T follicular helper cell (primary cell): ENCODE measurements around the gene SNRNP25.
"Not testable (repeated sequence)": the region's sequence is repeated elsewhere in the genome, so short reads cannot be mapped to it uniquely, and the experiment has no call there.

Experiments
- DNase-seq: peaks from one replicate; pipeline ENCODE4 v3.0.0-alpha.2; 2020; ENCODE audit warnings: low read depth

SNRNP25 gene

DNA sequence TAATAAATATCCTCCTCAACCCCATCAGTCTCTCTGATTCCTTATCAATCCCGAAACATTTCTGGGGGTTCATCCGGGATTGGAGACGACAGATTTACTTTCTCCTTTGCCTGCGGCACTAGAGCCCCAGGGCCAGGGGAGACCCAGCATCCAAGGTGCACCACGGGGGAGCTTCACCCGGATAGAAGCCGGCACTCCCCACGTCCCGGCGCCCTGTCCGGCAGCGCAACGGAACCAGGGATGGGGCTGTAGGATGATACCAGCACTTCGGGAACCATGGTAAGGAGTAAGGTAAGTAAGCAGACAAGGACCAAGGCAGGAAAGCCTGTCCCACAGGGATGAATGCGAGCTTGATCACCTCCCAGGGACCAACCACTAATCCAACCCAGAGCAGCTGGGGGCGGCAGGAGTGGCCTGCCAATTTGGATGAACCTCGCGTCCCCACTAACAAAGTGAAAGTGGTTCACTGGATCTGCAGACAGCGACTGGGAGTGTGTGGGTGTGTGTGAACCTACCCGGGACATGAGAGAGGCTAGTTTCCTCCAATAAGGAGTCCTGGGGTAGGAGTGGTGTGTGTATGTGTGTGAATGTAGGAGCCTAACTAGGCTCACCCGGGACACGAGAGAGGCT lies 12.1 kb upstream of the SNRNP25 start:
- DNase-seq: no peak

DNA sequence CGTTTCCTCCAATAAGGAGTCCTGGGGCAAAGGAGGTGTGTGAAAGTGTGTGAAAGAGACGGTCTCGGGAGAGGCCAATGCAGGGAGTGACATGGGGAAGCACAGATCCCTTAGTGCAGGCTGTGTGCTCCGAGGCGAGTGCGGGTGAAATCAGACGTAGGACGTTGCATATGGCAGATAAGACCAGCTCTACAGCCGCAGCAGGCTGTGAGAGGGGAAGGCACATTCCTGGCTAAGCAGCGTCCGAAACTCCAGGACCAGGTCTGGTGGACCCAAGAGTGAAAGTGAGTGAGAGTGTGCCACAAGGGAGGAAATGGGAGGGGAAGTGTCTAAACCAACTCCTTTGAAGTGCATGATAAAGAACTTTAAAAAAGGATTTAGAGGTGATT lies 11.6 kb upstream of the SNRNP25 start:
- no peak for DNase-seq

DNA sequence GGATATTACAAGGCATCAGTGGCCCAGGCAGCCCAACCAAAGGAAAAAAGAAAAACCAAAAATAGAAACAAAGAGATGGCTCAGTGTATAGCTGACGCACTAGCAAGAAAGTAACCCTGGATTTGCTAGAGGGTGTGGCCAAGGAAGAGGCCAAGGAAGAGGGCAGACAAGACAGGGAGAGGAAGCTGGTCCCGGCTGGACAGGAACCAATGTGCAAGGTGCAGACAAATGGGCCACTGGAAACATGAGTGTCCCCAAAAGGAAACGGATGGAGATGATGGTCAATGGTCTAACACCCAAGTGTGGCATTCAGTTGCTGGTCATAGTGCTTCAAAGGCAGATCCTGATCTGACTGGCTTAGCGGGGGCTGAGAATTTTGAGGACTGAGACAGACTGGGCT lies 10.9 kb upstream of the SNRNP25 start:
- DNase-seq: no peak

DNA sequence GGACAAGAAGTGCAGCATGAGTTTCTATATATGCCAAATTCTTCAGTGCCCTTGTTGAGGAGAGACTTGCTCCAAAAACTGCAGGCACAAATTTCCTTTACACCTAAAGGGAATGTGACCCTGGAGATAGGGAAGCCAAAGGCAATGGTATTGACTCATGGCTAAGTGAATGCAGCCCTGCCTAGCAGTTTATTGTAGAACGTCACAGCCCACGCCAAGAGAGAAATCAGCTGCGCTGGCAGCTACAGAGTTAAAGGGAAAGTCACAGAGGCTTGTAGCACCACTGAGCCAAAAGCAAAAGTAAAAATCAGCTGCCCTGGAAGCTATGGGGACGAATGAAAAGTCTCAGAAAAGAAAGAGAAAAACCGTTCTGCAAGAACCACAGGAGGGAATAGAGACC lies 10.3 kb upstream of the SNRNP25 start:
- no peak for DNase-seq

DNA sequence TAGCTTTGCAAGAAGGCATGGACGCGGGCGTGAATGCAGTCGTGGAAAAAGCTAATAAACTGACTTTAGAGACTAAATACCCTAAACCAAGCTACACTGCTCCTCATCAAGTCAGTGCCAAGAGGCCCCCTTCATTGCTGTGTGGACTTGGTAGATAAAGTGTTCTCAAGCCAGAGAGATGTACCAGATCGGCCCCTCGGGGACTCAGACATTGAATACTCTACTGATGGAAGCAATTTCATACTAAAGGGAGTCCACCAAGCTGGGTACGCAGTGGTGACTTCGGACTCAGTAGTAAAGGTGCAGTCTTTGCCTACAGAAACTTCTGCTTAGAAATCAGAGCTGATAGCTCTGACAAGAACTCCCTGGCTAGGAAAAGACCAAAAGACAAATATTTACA lies 9.0 kb upstream of the SNRNP25 start:
- DNase-seq: no peak

DNA sequence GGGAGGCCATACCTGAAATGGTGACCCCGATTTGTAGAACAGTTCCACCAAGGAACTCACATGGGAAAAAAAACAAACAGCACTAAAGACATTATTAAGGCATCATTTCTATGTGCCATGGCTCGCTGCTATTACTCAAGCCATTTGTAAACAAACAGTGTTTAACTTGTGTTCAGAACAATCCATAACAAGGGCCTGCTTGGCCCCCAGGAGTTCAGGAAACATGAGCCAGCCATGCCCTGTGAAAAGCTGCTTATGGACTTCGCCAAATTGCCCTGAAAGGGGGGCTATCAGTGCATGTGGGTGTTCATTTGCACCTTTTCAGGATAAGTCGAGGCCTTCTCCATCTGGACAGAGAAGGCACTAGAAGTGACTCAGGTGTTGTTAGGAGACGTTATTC lies 8.2 kb upstream of the SNRNP25 start:
- no peak for DNase-seq

DNA sequence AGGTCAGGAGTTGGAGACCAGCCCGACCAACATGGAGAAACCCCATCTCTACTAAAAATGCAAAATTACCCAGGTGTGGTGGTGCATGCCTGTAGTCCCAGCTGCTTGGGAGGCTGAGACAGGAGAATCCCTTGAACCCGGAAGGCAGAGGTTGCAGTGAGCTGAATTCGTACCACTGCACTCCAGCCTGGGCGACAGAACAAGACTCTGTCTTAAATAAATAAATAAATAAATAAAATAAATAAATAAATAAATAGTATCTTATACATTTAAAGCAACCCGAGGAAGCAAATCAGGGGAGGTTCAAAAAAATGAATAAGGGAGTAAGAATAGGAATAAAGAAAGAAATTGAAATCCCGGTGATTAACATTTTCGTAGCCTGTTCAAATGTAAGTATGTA lies 7.1 kb upstream of the SNRNP25 start:
- DNase-seq: not testable (repeated sequence)

DNA sequence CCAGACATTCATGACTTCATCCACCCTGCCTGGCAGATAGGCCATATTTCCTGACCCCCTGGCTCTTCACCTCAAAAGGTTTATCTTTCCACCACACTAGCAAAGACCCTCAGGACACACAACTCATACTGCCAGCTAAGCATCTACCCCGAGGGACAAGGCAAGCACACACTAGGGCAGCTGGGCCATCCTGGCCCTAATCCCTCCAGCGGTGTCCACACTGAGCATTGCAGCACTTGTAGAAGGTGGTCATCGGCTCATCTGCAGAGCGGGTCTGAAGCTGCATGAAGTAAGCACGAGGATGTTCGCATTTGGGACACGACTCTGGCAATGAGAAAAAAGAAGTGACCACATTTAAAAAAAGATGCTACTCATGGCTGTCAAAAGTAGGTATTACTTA lies 6.4 kb upstream of the SNRNP25 start:
- no peak for DNase-seq

DNA sequence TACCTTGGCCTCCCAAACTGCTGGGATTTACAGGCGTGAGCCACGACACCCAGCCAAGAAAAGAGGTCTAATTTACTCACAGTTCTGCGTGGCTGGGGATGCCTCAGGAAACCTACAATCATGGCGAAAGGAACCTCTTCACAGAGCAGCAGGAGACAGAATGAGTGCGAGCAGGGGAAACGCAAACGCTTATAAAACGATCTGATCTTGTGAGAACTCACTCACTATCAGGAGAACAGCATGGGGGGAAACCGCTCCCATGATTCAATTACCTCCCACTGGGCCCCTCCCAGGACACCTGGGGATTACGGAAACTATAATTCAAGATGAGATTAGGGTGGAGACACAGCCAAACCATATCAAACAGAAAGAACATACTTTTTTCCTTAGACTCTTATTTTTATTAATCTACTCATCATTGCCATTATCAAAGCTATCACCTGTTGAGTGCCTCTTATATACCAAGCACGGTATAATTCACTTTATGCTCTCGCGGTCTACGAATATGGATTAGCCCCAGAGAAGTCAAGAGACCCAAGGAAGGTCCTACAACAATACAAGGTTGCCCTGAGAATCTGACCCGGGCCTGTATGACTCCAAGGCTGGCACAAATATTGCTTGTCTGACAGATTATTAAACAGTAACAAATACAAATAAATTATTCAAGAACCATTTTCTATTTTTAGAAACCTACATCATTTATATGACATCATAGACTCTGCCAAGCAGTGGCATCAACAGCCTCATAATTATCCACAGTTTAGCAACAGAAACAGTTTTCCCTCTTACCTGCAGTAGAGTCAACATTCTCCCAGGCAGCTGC lies 2.6 kb upstream of the SNRNP25 start:
- DNase-seq: no peak

DNA sequence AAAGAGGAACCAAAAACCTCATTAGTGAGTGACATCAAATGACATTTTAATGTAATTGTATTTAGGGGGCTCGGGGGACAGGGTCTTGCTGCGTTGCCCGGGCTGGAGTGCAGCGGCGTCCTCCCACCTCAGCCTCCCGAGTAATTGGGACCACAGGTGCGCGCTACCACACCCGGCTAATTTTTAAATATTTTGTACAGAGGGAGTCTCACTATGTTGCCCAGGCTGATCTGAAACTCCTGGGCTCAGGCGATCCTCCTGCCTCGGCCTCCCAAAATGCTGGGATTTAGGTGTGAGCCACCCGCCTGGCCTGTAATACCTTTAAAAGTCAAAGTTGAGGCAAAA lies 581 bp downstream of the SNRNP25 start:
- no peak for DNase-seq

DNA sequence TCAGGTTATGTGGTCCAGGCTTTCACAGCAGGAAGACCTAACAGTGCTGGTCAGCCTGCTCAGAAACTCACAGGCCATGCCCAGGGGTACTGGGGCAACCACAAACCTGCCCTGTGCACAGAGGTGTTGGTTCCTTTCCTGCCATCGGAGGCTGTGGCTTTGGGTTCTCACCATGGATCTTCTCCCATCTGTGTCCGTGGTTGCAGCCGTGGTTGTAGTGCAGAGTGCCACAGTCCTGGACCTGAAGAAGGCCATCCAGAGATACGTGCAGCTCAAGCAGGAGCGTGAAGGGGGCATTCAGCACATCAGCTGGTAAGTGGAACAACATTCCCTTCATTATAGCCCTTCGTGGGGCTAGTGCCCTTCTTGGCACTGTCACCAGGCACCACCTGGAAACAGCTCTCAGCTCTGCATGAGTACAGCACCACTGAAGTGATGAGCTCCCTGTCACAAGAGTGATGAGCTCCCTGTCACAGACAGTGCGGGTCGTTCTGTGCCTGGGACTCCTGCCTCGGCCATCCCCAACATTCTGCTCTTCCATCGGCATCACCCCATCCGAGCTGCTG lies 2.0 kb downstream of the SNRNP25 start:
- DNase-seq: no peak

DNA sequence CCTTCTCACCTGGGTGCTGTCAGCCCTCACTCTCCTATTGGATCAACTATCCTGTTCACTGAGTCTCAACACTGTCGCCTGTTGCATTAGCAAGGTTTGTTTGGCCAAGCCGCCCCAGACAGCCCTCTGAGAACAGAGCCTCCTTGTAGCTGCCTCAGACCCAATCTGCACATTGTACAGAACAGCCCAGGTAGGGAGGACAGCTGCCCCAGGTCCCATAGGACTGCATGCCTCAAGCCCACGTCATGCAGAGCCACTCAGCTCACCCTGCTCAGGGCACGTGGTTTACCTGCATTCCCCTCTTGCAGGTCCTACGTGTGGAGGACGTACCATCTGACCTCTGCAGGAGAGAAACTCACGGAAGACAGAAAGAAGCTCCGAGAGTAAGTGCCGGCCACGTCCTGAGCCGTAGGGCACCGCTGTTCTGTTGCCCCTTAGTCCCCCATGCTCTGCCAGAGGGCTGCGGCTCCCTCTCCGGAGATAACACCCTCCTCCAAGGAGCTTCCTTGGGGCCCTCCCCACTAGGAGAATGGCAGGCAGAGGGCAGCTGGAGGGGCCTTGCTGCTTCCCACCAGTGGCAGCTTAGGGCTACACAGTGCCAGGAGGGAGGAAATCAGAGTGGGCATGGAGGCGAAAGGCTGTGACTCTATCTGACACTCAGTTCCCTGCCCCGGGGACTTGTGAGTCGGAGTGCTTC lies 2.8 kb downstream of the SNRNP25 start:
- no peak for DNase-seq

DNA sequence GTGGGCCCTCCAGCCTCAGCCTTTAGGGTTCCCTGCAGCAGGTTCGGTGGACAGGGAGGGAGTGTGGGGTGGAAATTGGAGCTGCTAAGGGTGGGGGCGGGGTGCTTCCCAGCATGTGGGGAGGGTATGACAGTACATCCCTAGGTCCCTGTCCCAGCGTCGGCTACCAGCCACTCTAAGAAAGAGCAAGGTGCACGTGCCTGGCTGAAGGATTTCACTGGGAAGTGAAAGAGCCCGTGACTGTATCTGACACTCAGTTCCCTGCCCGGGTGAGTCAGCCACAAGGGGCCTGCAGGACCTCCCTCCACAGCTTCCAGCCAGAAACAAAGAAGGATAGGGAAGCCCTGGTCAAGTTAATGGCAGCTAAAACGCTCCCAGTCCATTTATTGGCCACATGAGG lies 4.1 kb downstream of the SNRNP25 start:
- no peak for DNase-seq

DNA sequence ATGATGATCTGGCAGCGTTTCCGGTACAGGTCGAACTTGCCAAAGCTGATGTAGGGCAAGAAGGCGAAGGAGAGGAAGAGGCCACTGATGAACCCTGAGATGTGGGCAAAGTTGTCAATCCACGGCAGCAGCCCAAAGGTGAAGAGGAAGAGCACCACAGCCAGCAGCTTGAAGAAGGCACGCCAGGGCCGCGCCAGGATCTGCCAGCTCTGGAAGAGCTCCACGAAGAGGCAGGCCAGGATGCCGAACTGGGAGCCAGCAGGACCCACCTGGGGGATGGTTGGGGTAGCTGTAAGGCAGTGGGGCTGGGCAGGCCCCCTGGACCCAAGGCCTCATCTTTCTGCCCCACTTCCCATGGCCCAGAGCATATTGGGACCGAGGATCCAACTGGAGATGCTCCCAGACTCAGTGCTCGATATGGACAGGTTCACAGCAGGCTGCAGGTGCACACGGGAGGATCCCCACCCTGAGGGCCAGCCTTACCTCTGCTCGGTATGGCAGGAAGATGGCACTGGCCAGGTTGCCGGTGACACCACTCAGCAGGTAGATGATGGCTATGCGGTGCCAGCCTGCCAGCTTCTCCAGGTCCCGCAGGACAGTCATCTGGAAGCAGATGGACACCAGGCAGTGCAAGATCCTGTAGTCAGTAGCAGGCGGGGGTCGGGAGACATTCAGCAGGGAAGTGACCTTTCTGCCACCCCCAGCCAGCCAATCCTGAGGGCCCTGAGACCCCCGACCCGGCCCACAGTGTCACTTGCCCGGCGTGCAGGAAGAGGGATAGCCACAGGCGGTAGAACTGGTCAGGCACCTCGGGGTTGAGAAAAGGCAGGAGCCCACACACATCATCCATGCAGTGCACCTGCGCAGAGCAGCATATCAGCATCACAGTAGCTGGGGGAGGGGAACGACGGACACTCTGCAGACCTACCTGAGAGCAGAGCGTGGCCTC lies 5.1 kb downstream of the SNRNP25 start:
- DNase-seq: no peak

DNA sequence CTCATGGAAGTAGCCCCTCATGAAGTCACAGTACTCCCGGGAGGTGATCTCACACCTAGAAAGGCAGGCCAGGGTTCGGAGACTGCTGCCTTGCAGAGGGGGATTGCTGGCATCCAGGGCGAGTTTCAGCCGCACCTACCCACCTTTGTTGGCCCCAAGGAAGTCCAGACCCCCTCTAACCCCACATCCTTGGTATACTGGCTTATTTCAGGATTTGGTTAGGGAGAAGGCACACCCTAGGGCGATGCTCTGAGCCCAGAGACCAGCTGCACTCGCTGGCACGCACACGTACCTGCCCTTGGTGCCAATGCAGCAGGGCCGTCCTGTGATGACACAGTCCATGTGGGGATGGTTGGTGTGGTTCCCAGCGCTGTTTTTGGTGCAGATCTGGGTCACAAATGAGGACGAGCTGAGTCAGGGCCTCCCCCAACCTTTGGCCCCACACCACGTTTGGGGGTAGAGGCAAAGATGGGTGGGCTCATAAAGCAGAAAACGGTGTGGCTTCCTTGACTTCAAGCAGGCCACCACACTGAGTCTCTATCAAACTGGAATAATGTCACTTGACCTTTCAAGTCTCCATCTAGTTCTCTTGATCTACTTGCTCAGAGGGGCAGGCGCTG lies 5.9 kb downstream of the SNRNP25 start:
- no peak for DNase-seq

DNA sequence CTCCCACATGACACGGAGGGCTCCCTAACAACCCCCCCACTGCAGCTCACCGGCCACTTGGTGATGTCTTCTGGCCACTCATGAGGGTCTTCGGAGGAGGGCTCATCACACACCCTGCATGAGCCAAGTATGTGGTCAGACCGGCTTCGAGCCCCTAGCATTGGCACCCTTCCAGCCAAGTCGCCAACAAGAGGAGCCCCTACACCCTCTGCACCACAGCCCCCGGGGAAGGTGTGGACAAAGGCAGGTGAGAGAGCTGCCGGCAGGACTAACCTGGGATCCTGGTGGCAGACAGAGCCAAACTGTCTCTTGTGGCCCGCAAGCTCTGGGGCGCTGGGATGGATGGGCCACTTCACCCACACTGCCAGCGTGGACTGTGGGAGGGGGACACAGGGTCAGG lies 6.5 kb downstream of the SNRNP25 start:
- no peak for DNase-seq

DNA sequence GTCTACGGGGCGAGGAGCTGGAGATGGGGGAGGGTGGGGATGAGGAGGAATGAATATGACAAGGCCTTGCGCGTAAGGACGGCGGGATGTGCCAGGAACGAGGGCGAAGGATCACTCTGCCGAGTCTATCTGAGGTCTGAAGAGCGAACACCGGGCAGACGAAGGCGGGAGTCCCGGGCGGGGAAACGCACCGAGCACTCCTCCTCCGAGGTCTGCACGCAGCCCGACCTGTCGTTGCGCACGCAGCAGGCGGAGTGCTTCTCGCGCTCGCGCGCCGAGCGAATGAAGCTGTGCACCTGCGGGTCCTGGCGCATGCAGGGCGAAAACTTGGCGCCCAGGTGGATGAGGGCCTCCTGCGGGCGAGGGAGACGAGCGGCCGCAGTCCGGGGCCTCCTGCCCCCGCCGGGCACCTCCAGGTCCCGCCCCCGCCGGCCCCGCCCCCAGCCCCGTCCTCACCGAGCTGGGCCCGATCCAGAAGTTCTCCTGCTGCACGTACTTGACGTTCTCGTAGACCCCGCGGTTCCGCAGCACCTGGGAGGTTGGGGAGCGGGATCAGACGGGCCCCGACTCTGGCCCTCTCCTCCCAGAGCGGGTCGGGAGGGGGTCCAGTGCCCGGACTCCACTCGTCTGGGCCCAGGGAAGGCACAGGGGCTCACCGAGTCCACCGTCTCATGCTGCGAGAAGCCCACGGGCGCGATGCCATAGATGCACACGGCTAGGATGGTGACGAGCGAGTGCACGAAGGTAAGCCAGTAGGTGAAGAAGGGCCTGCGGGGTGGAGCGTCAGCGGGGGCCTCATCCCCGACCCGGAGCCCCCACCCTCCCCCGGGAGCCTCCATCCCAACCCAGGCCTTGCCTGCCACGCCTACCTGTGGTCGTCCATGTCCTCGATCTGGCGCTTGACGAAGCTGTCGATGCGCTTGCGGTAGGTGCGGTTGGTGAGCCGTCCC lies 7.6 kb downstream of the SNRNP25 start:
- no peak for DNase-seq

DNA sequence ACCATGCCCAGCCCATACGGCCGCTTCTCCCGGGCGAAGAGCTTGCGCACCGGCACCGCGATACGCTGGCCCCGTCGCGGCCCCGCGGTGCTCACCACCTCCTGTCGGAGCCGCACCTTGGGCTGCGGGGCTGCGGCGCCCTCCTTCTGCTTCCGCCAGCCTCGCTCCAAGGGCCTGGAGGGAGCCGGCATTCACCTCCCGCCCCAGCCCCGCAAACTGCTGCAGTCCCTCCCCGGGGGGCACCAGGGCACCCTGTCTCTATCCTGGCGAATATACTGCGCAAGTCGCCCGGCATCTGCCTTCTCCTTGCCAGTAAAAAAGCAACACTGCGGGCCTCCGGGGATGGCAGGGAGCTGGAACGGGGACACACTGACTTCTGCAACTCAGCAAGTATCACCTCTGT lies 8.3 kb downstream of the SNRNP25 start:
- DNase-seq: no peak

DNA sequence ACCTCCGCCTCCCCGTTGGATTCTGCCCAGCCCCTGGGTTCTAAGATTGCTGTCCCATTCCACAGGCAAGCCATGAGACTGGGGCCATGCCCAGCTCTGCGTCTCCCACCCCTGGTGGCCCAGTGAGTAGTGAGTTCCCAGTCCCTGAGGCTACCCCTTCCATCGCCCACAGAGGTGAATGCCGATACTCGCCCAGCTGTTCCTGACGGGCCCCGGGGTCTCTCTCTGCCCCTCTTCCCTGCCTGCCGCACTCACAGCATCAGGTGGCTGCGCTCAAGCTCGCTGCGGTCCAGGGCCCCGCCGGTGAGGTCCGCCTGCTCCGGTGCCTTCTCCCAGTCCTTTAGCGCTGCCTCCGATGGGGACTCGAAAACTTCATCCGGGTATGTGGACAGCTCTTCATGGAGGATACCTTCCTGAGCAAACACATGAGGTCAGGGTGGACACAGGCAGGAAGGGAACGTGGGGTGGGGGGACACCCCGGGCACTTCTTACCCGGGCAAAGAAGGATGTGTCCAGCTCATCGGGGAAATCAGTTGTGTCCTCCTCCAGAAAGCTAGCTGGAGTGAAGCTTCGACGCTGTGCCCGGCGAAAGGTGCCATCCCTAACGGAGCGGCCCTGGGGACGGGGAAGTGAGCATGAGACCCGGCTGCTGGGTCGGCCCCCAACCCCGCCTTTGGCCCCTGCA lies 8.8 kb downstream of the SNRNP25 start:
- no peak for DNase-seq

DNA sequence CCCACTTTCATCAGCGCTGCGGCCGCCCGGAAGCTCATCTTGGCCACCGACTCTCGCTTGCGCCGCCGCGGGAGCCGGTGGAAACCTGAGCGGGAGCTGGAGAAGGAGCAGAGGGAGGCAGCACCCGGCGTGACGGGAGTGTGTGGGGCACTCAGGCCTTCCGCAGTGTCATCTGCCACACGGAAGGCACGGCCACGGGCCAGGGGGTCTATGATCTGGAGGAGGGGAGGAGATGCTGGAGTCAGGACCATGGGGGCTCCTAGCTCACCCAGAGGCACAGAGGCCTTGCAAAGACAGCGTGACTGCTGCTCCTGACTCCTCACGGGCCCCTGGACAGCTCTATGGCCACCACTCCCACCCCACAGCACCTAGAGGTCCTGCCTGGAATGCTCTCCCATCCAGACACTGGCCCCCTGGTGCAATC lies 9.4 kb downstream of the SNRNP25 start:
- DNase-seq: no peak
